HG03196 (cell line): ENCODE results near the gene C5orf52.
"Not testable (repeated sequence)": the region's sequence is repeated elsewhere in the genome, so short reads cannot be mapped to it uniquely, and the experiment has no call there.

Experiments
- ATAC-seq: cut with Tn5 transposase; IDR thresholded peaks from one replicate; pipeline ENCODE4 v1.9.1; 2021; ENCODE audit not compliant: unreplicated experiment

Gene C5orf52

GRCh38 chr5:157721159-157721558 is 49.8 kb downstream of the C5orf52 start:
- no peak for ATAC-seq

- not testable (repeated sequence) for ATAC-seq
These were observed 51.6 kb downstream of the C5orf52 start for GRCh38 chr5:157722895-157723294.

- ATAC-seq: not testable (repeated sequence)
These were observed 55.3 kb downstream of the C5orf52 start for GRCh38 chr5:157726607-157727006.

- not testable (repeated sequence) for ATAC-seq
These were observed 56.5 kb downstream of the C5orf52 start for GRCh38 chr5:157727858-157728257.
